GM12892 (cell line): ENCODE data around the gene VPS25.

ENCODE experiments used
- DNase-seq: peaks from one replicate; pipeline ENCODE4 v3.0.0; 2011; ENCODE audit not compliant: insufficient read length
- FAIRE-seq: peaks from 2 replicates; lab custom pipeline; 2011; peaks lifted over from hg19 to GRCh38; lab: Jason Lieb, UNC
- POLR2A ChIP-seq: IDR thresholded peaks from 2 replicates; pipeline ENCODE4 v1.6.1; 2011; ENCODE audit warnings: low read depth, low read length, control low read depth
- POLR2AphosphoS5 ChIP-seq: IDR thresholded peaks from 2 replicates; pipeline ENCODE4 v1.6.1; 2011; ENCODE audit warnings: low read depth, low read length, control low read depth
- TAF1 ChIP-seq: IDR thresholded peaks from 2 replicates; pipeline ENCODE4 v1.6.1; 2011; ENCODE audit warnings: low read depth, mild to moderate bottlenecking, control low read depth, low read length, borderline replicate concordance

Gene VPS25

DNA sequence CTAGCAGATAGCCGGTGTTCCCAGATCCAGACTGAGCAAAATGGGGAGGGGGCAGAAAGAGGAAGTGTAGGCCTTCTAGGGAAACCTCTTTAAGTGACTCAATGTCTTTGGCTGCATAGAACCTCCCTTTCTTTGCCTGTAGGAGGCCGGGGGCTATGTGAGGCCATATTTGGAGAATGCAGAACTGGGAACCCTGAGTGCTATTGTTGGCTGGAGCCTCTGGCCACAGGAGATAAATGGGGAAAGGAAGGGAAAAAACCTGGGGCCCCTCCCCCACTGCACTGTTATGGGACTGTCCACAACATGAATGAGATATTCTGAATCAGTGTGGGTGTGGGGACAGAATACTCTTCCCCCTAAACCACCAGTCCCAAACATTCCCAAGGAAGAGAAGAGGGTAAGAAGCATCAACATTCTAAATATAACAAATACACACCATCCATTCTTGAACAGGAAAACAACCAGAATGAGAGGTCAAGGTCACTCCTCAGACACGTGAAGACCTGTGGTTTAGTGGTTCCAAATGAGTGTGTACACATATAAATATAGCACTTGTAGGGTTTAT is 2.4 kb downstream of the VPS25 start:
- DNase-seq (no peak), FAIRE-seq (no peak)
- TF ChIP-seq TAF1, result 0 out of 2 replicates have a peak, but pooled peaks have one; percentile 26
- TF ChIP-seq POLR2AphosphoS5, result no peak

DNA sequence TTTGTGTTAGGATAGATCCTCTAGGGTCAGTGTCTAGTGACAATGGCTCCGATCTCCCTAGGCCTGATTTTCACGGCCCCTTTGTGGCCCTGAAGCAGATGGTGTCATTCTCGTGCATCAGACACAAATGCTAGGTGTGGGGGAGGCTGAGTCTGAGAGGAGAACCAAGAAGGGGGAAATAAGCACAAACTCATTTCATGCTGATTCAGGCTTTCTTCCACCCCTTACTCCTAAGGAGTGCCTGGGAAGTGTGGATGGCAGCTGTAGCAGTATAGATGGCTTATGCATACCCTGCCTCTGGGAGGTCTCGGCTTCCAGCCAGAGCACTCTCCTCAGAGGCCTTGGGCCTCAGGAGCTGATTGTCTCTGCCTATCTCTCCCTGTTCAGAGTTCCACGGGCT is 5.3 kb downstream of the VPS25 start:
- DNase-seq (no peak), FAIRE-seq (no peak)
- TF ChIP-seq POLR2A (no peak), POLR2AphosphoS5 (no peak), TAF1 (no peak)

DNA sequence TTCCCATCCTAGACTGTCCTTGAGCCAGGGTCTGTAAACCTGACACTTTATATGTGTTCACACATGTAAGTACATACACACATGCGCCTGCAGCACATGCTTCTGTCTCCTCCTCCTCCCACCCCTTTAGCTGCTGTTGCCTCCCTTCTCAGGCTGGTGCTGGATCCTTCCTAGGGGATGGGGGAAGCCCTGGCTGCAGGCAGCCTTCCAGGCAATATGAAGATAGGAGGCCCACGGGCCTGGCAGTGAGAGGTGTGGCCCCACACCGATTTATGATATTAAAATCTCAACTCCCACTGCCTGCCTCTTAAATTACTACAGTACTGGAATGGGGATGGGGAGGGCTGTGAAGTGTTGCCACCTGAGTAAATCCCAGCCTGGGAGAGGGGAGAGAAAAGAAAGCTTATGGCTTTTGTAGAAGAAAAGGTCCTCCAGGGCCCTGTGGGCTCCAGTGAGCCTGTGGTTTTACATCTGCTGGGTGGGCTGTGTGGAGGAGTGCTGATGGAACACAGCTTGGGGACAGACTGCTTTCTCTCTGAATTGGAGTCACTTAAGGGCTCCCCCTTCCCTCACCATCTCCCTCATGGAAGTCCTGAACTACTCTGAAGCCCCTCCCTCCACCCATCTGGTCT is 6.2 kb downstream of the VPS25 start:
- DNase-seq, result no peak
- TF ChIP-seq POLR2A (no peak), TAF1 (no peak), POLR2AphosphoS5 (no peak)
- no peak for FAIRE-seq

DNA sequence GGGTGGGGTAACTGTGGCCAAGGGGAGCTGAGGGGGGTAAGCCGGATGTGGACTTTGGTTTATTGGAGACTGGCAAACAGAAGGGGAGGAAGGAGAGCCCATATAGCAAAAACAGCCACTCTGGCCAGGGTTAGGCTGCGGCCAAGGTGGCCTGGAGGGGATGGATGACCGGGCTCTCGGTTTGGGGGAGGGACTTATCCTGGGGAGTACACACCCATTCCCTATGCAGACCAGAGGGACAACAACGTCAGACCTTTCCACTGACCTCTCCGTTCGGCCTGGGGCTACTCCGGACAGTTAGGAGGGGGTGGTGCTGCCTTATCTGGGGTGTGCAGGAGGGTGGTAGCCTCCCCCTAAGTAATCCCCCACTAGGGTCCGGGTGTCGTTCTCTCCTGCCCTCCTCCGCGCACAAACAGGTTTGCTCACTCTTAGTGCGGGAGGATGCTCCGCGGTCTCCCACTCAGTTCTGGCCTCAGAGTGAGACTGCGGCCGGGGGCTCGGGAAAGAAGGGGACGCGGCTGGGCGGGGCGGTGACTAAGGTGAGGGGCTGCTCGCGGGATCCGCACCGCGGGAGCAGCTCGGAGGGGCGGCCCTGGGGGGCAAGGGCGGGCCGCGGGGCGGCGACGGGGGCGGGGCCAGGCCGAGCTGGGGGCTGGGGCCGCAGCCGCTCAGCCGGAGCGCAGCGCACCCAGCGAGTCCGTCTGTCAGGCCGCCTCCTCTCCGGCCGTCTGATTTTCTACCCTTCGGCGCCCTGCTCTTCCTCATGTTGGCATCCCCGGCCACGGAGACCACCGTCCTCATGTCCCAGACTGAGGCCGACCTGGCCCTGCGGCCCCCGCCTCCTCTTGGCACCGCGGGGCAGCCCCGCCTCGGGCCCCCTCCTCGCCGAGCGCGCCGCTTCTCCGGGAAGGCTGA is 6.9 kb downstream of the VPS25 start, which contains the start of gene WNK4:
WNK4 (plus strand) TSS at position 675 of the 915 bp plus-strand sequence; CDS start at position 764, 89 bp downstream.
- FAIRE-seq, result no peak
- TF ChIP-seq POLR2AphosphoS5 (0 out of 2 replicates have a peak, but pooled peaks have one; percentile 32), TAF1 (no peak), POLR2A (no peak)
- DNase-seq, result no peak

DNA sequence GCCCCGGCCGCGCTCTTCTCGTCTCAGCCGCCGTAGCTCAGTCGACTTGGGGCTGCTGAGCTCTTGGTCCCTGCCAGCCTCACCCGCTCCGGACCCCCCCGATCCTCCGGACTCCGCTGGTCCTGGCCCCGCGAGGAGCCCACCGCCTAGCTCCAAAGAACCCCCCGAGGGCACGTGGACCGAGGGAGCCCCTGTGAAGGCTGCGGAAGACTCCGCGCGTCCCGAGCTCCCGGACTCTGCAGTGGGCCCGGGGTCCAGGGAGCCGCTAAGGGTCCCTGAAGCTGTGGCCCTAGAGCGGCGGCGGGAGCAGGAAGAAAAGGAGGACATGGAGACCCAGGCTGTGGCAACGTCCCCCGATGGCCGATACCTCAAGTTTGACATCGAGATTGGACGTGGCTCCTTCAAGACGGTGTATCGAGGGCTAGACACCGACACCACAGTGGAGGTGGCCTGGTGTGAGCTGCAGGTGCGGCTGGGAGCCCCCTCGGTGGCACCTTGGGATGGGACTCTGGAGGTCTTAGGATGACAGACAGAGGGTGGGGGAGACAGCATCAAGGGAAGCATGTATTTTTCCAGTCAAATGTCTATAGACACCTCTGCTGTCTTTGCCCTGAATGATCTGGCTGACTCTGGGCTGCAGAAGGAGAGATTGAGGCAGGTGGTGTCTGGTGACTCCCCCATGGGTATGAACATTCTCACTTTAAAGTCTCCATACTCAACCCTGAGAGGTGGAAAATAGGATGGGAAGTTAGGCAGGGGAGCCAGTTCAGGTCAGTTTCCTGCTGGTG is 7.8 kb downstream of the VPS25 start:
- DNase-seq (no peak), FAIRE-seq (no peak)
- TF ChIP-seq POLR2AphosphoS5 (no peak), TAF1 (no peak), POLR2A (no peak)

DNA sequence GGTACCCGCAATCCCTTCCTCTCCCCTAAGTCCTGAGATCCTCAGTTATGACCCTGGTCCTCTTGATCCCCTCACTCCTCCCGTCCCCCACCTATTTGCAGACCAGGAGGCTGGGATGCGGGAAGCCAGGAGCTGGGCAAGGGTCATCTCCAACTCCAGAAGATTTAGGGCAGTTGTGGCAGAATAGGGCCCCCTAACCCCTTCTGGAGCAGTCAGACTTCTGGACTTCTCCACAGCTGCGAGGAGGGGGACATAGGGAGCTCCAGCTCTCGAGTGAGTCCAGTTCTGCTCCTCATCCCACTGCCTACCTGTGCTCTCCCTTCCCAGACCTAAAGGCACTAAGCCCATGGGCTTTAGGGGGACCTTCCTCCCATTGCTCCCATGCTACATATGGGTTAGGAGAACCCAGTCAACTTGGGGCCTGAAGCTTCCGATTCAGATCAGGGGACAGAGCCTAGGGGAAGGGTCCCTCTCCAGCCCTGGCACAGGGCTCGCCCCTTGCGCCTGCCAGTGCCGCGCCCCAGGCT is 8.5 kb downstream of the VPS25 start:
- TF ChIP-seq POLR2AphosphoS5 (no peak), POLR2A (no peak), TAF1 (no peak)
- DNase-seq, result no peak
- no peak for FAIRE-seq

DNA sequence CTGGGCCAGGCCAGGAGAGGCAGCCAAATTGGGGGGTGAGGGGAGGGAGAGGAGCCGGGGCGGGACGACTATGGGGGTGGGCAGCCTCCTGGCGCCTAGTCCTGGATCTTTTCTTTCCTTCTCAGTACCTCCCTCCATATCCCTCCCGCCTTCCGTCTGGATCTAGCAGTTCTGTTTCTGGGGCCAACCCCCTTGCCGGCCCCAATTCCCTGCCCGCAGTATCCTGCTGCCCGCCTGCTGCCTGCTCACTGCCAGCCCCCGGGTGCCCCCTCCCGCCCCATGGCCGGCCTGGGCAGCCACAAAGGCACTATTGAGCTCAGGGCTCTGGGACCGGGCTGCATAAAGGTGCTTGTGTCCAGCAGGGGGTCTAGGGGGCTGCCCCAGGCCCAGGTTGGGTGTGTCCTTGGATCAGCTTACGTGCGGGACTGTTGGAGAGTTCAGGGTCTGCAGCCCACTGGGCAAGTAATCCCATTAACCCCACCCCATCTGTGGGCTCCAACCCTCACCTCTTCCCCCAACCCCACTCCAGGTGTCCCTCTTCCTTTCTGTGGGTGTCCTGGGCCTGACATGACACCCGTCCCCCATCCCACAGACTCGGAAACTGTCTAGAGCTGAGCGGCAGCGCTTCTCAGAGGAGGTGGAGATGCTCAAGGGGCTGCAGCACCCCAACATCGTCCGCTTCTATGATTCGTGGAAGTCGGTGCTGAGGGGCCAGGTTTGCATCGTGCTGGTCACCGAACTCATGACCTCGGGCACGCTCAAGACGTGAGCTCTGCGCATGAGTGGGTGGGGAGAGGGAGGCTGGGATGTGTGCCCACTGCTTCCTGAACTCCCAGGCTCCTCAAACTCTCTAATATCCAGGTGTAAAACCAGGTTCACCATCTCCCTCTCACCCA is 9.2 kb downstream of the VPS25 start:
- no peak for DNase-seq
- FAIRE-seq, result no peak
- no peak for TF ChIP-seq POLR2AphosphoS5
- no peak for TF ChIP-seq POLR2A
- TF ChIP-seq TAF1, result no peak

DNA sequence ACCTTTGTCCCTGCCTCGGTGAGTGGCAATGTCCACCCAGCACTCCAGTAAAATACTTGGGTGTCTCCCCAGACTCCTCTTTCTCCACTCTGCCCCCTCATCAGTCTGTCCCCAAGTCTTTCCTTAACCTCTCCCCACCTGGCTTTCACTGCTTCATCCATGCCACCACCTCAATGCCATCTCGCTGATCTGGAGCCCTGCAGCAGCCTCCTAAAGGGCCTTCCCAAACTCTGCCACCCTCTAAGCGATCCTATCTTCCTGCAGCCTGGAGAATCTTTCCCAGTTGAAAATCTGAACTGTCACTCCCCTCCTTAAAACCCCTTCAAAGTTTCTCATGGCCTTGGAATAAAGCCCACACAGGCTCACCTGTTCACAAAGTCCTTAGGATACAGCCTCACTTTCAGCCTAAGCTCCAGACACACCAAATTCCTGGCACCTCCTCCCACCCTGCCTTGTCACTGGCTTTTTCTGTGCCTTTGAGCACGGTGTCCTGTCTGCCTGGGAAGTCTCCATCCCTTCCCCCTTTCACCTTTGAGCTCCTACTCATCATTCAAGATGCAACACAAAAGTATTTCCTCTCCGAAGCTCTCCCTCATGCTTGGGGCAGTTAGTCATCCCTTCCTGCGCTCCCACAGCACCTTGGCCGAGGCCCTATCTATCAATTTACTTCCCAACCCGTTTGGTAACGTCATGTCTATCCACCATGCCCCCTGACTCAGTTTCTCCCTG is 10.0 kb downstream of the VPS25 start:
- DNase-seq, result no peak
- TF ChIP-seq TAF1 (no peak), POLR2AphosphoS5 (no peak)
- no peak for FAIRE-seq

DNA sequence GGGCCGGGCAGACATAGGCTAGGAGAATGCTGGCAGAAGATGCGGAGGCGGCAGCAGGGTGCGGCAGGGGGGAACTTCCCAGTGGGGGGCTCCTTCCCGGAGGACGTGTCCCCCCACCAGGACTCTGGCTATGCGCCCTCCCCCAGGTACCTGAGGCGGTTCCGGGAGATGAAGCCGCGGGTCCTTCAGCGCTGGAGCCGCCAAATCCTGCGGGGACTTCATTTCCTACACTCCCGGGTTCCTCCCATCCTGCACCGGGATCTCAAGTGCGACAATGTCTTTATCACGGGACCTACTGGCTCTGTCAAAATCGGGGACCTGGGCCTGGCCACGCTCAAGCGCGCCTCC is 10.5 kb downstream of the VPS25 start:
- FAIRE-seq, result no peak
- no peak for TF ChIP-seq POLR2AphosphoS5
- TF ChIP-seq POLR2A, result no peak
- no peak for TF ChIP-seq TAF1
- DNase-seq, result no peak

DNA sequence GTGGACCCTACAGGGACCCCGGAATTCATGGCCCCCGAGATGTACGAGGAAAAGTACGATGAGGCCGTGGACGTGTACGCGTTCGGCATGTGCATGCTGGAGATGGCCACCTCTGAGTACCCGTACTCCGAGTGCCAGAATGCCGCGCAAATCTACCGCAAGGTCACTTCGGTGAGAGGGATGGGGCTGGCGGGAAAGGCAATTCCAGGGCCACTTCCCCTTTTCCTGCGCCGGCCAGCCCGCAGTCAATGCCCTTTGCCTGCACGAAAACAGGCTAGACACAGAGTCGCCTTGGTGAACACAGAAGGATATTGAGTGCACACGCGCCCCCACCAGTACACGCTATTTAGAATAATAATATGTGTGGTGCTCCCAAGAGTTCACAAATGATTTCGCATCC is 11.2 kb downstream of the VPS25 start:
- FAIRE-seq, result no peak
- no peak for TF ChIP-seq POLR2AphosphoS5
- no peak for TF ChIP-seq POLR2A
- TF ChIP-seq TAF1, result no peak
- DNase-seq, result no peak
